ENCODE data around the gene KIF1A. TPM values are rescaled to one million over a fixed set of nuclear protein-coding genes. Genes with fewer than 3 reads are reported as not detected.
A peak's percentile ranks its signal among the peaks of the same experiment; 100 is the strongest.

KIF1A gene
- total RNA-seq, 1 experiment from 2014 or later: not detected

- intact Hi-C loops (cut with micrococcal nuclease; ENCODE audit: unreplicated experiment): loop anchor here (5.0 to 10.0 kb wide), 4 partner anchors 252 to 1025 kb away; partner anchors contain the start of genes FARP2 and MTERF4
- H3K9me3 ChIP-seq (ENCODE audit: insufficient read depth, low read depth): no peaks in the 10 kb centered on the region
- H3K36me3 ChIP-seq (ENCODE audit: low read depth): no peaks in the 10 kb centered on the region
- no peaks in the 10 kb centered on the region for H3K27me3 ChIP-seq (ENCODE audit: insufficient read depth, low read depth)
- ChIA-PET POLR2A (ENCODE audit: unreplicated experiment) (no interaction called here), CTCF (no interaction called here)
- H3K4me1 ChIP-seq (replicated peaks; ENCODE audit: insufficient read depth): 0 out of 2 replicates have a peak, but pooled peaks cover 7% of the 10 kb centered on the region
- TF ChIP-seq EZH2 (IDR thresholded peaks at IDR 0.05; ENCODE audit: low read depth) (no peak), CTCF (conservative IDR thresholded peaks at IDR 0.05) (no peak)
- no peaks in the 10 kb centered on the region for H3K79me2 ChIP-seq (ENCODE audit: low read depth)
- H4K20me1 ChIP-seq (ENCODE audit: insufficient read depth): no peaks in the 10 kb centered on the region
- no peak overlapping the region for H3K4me2 ChIP-seq
- no peak overlapping the region for H3K4me3 ChIP-seq
- H2AFZ ChIP-seq: no peak overlapping the region
- DNase-seq: no peak
- no peak overlapping the region for H3K27ac ChIP-seq
- no peaks in the 10 kb centered on the region for H3F3A ChIP-seq (ENCODE audit: insufficient read depth, low read depth)
- H3K9me2 ChIP-seq (ENCODE audit: insufficient read depth): no peaks in the 10 kb centered on the region
- no TSS peak for BruUV-seq (replicated peaks)
These were observed 32.8 kb upstream of the KIF1A start for GRCh38 chr2:240852671-240853314.

- Histone ChIP-seq H3K27me3 (ENCODE audit: insufficient read depth, low read depth) (no peaks in the 10 kb centered on the region), H3F3A (ENCODE audit: insufficient read depth, low read depth) (no peaks in the 10 kb centered on the region), H2AFZ (no peak overlapping the region), H4K20me1 (ENCODE audit: insufficient read depth) (no peaks in the 10 kb centered on the region), H3K9me2 (ENCODE audit: insufficient read depth) (no peaks in the 10 kb centered on the region), H3K9me3 (ENCODE audit: insufficient read depth, low read depth) (no peaks in the 10 kb centered on the region), H3K36me3 (ENCODE audit: low read depth) (no peaks in the 10 kb centered on the region), H3K4me1 (replicated peaks; ENCODE audit: insufficient read depth) (no peaks in the 10 kb centered on the region), H3K4me2 (no peak overlapping the region), H3K79me2 (ENCODE audit: low read depth) (no peaks in the 10 kb centered on the region), H3K4me3 (no peak overlapping the region), H3K27ac (no peak overlapping the region)
- CTCF ChIA-PET: interaction anchor here (0.6 kb wide), 1 partner anchor 499 kb away, joined by 4 read pairs; no protein-coding TSS in a partner anchor
- TF ChIP-seq EZH2 (IDR thresholded peaks at IDR 0.05; ENCODE audit: low read depth) (no peak), CTCF (conservative IDR thresholded peaks at IDR 0.05) (peak; percentile 97)
- no TSS peak for BruUV-seq (replicated peaks)
- intact Hi-C loops (cut with micrococcal nuclease; ENCODE audit: unreplicated experiment): loop anchor here (1.0 to 10.0 kb wide), 10 partner anchors 61 to 1026 kb away; partner anchors contain the start of genes FARP2, MTERF4 and PASK
- DNase-seq: peak; percentile 64 to 91
- POLR2A ChIA-PET (ENCODE audit: unreplicated experiment): no interaction called here
These were observed 31.3 kb upstream of the KIF1A start for GRCh38 chr2:240851078-240851991.

GRCh38 chr2:240850756-240851077 is 30.7 kb upstream of the KIF1A start:
- POLR2A ChIA-PET (ENCODE audit: unreplicated experiment): no interaction called here
- Histone ChIP-seq H3K4me3 (no peak overlapping the region), H3K4me2 (no peak overlapping the region), H3K4me1 (replicated peaks; ENCODE audit: insufficient read depth) (no peaks in the 10 kb centered on the region), H3K36me3 (ENCODE audit: low read depth) (no peaks in the 10 kb centered on the region), H3K27me3 (ENCODE audit: insufficient read depth, low read depth) (peaks cover 3% of the 10 kb centered on the region), H3K9me2 (ENCODE audit: insufficient read depth) (no peaks in the 10 kb centered on the region), H3F3A (ENCODE audit: insufficient read depth, low read depth) (no peaks in the 10 kb centered on the region), H3K79me2 (ENCODE audit: low read depth) (no peaks in the 10 kb centered on the region), H3K9me3 (ENCODE audit: insufficient read depth, low read depth) (no peaks in the 10 kb centered on the region), H4K20me1 (ENCODE audit: insufficient read depth) (no peaks in the 10 kb centered on the region), H2AFZ (no peak overlapping the region), H3K27ac (no peak overlapping the region)
- CTCF ChIA-PET: no interaction called here
- no peak for DNase-seq
- TF ChIP-seq EZH2 (IDR thresholded peaks at IDR 0.05; ENCODE audit: low read depth): no peak
- TF ChIP-seq CTCF (conservative IDR thresholded peaks at IDR 0.05): no peak
- intact Hi-C loops (cut with micrococcal nuclease; ENCODE audit: unreplicated experiment): loop anchor here (1.0 to 10.0 kb wide), 10 partner anchors 62 to 1027 kb away; partner anchors contain the start of genes FARP2, MTERF4 and PASK
- no TSS peak for BruUV-seq (replicated peaks)
